Measurements from ENCODE around the gene PHETA1.

DNA sequence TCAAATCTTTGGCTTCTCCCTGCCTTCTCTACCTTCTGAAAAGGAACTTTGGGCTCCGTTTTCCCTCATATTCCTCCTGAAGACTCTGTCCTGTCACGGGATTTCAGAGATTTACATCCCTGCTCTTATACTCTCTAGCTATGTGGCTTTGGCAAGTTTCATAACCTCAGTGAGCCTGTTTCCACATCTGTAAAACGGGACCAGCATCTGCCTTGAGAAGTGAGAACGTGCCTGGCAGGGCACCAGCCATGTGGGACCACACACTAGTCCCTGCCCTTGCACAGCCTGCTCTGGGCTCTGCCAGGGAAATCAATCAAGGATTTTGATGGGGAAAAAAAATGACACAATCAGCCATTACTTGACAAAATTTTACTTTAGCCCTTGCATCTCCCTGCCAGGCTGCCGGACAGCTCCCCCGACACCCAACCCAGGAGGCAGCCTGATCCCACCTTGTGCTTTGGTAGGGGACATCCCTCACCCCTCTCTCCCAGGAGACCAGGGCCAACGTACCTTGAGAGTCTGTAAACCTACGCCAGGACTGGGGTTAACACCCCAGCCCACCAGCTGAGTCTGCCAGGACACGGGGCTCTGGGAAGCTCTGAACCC is 8.5 kb downstream of the PHETA1 start:
- TF ChIP-seq, protein P1, sequence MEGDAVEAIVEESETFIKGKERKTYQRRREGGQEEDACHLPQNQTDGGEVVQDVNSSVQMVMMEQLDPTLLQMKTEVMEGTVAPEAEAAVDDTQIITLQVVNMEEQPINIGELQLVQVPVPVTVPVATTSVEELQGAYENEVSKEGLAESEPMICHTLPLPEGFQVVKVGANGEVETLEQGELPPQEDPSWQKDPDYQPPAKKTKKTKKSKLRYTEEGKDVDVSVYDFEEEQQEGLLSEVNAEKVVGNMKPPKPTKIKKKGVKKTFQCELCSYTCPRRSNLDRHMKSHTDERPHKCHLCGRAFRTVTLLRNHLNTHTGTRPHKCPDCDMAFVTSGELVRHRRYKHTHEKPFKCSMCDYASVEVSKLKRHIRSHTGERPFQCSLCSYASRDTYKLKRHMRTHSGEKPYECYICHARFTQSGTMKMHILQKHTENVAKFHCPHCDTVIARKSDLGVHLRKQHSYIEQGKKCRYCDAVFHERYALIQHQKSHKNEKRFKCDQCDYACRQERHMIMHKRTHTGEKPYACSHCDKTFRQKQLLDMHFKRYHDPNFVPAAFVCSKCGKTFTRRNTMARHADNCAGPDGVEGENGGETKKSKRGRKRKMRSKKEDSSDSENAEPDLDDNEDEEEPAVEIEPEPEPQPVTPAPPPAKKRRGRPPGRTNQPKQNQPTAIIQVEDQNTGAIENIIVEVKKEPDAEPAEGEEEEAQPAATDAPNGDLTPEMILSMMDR (IDR thresholded peaks at IDR 0.05; ENCODE audit: poor library complexity, severe bottlenecking) = no peak
- no peak for TF ChIP-seq EP300 (conservative IDR thresholded peaks at IDR 0.05; ENCODE audit: poor library complexity, severe bottlenecking)
- no peak for TF ChIP-seq MXI1 (conservative IDR thresholded peaks at IDR 0.05; ENCODE audit: poor library complexity, severe bottlenecking)
- no peak for TF ChIP-seq POLR2AphosphoS5 (IDR thresholded peaks at IDR 0.05)
- no peak for TF ChIP-seq EZH2 (IDR thresholded peaks at IDR 0.05; ENCODE audit: borderline replicate concordance, insufficient read depth, low read length, poor library complexity, severe bottlenecking)
- TF ChIP-seq, protein P2, sequence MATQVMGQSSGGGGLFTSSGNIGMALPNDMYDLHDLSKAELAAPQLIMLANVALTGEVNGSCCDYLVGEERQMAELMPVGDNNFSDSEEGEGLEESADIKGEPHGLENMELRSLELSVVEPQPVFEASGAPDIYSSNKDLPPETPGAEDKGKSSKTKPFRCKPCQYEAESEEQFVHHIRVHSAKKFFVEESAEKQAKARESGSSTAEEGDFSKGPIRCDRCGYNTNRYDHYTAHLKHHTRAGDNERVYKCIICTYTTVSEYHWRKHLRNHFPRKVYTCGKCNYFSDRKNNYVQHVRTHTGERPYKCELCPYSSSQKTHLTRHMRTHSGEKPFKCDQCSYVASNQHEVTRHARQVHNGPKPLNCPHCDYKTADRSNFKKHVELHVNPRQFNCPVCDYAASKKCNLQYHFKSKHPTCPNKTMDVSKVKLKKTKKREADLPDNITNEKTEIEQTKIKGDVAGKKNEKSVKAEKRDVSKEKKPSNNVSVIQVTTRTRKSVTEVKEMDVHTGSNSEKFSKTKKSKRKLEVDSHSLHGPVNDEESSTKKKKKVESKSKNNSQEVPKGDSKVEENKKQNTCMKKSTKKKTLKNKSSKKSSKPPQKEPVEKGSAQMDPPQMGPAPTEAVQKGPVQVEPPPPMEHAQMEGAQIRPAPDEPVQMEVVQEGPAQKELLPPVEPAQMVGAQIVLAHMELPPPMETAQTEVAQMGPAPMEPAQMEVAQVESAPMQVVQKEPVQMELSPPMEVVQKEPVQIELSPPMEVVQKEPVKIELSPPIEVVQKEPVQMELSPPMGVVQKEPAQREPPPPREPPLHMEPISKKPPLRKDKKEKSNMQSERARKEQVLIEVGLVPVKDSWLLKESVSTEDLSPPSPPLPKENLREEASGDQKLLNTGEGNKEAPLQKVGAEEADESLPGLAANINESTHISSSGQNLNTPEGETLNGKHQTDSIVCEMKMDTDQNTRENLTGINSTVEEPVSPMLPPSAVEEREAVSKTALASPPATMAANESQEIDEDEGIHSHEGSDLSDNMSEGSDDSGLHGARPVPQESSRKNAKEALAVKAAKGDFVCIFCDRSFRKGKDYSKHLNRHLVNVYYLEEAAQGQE (IDR thresholded peaks at IDR 0.05; ENCODE audit: borderline replicate concordance) = no peak
